Mesothelial cell of epicardium (in vitro differentiated cells): ENCODE data around the gene CAMK2B. TPM values are rescaled to one million over a fixed set of nuclear protein-coding genes. Genes with fewer than 3 reads are reported as not detected.

Source experiments
- DNase-seq, 2 experiments: peaks; one replicate each; pipeline ENCODE4 v3.0.0; 2021; ENCODE audit warnings: low spot score in 2 of 2; ENCODE audit not compliant: unreplicated experiment in 2 of 2
- H3K27ac Mint-ChIP-seq: 2 replicates; pipeline ENCODE4 v1.8.0; 2021; ENCODE audit warnings: mixed read lengths
- H3K27me3 Mint-ChIP-seq: 2 replicates; pipeline ENCODE4 v1.8.0; 2021; ENCODE audit warnings: low read depth, mixed read lengths
- H3K36me3 Mint-ChIP-seq: 2 replicates; pipeline ENCODE4 v1.8.0; 2021; ENCODE audit warnings: mixed read lengths
- H3K4me1 Mint-ChIP-seq: 2 replicates; pipeline ENCODE4 v1.8.0; 2021; ENCODE audit warnings: mixed read lengths
- H3K4me3 Mint-ChIP-seq: 2 replicates; pipeline ENCODE4 v1.8.0; 2021; ENCODE audit warnings: mild to moderate bottlenecking, moderate library complexity, mixed read lengths
- H3K9me3 Mint-ChIP-seq: 2 replicates; pipeline ENCODE4 v1.8.0; 2021; ENCODE audit warnings: mixed read lengths
- CTCF ChIP-seq: fragments of 200-600 bp; sonication (generic); IDR thresholded peaks from one replicate; pipeline ENCODE4 v1.5.0; 2021; ENCODE audit warnings: antibody characterized with exemption; ENCODE audit not compliant: unreplicated experiment
- total RNA-seq: library from RNA; stranded (reverse); gene quantifications from 3 replicates; pipeline ENCODE4 v1.2.1, GENCODE V29; 2021

The CAMK2B gene
- total RNA-seq, 1 donor from 2014 or later = 1.8 TPM

GRCh38 chr7:44220358-44221112 lies 104.9 kb downstream of the CAMK2B start:
- no peaks in the 10 kb centered on the region for H3K36me3 Mint-ChIP-seq
- H3K4me1 Mint-ChIP-seq = peaks cover 8% of the 10 kb centered on the region
- no peaks in the 10 kb centered on the region for H3K27me3 Mint-ChIP-seq
- no peaks in the 10 kb centered on the region for H3K9me3 Mint-ChIP-seq
- no peak overlapping the region for H3K27ac Mint-ChIP-seq
- H3K4me3 Mint-ChIP-seq = no peak overlapping the region
- no peak for DNase-seq
- TF ChIP-seq CTCF = no peak

GRCh38 chr7:44220046-44220357 lies 105.4 kb downstream of the CAMK2B start:
- Mint-ChIP-seq H3K27ac (no peak overlapping the region), H3K4me1 (peaks cover 8% of the 10 kb centered on the region), H3K9me3 (no peaks in the 10 kb centered on the region), H3K27me3 (no peaks in the 10 kb centered on the region), H3K36me3 (no peaks in the 10 kb centered on the region), H3K4me3 (no peak overlapping the region)
- peak in 1 of 2 experiments; percentile 12 for DNase-seq
- no peak for TF ChIP-seq CTCF

- no peaks in the 10 kb centered on the region for H3K27me3 Mint-ChIP-seq
- H3K4me1 Mint-ChIP-seq = peaks cover 9% of the 10 kb centered on the region
- H3K4me3 Mint-ChIP-seq = no peak overlapping the region
- no peaks in the 10 kb centered on the region for H3K9me3 Mint-ChIP-seq
- no peak overlapping the region for H3K27ac Mint-ChIP-seq
- TF ChIP-seq CTCF = no peak
- no peaks in the 10 kb centered on the region for H3K36me3 Mint-ChIP-seq
- DNase-seq = peak in 1 of 2 experiments; percentile 8
Measured at GRCh38 chr7:44219371-44220045, 105.9 kb downstream of the CAMK2B start.

- no peaks in the 10 kb centered on the region for H3K36me3 Mint-ChIP-seq
- no peak for TF ChIP-seq CTCF
- H3K4me3 Mint-ChIP-seq = peak overlapping the region; percentile 8
- H3K4me1 Mint-ChIP-seq = peaks cover 10% of the 10 kb centered on the region
- no peaks in the 10 kb centered on the region for H3K9me3 Mint-ChIP-seq
- DNase-seq = peak in 1 of 2 experiments; percentile 21
- no peaks in the 10 kb centered on the region for H3K27me3 Mint-ChIP-seq
- peak overlapping the region; percentile 31 for H3K27ac Mint-ChIP-seq
Measured at GRCh38 chr7:44218418-44219201, 106.8 kb downstream of the CAMK2B start.

GRCh38 chr7:44217852-44218402 lies 107.5 kb downstream of the CAMK2B start:
- H3K4me3 Mint-ChIP-seq = peak overlapping the region; percentile 8
- no peaks in the 10 kb centered on the region for H3K9me3 Mint-ChIP-seq
- H3K27me3 Mint-ChIP-seq = no peaks in the 10 kb centered on the region
- peak in 1 of 2 experiments; percentile 15 for DNase-seq
- no peak for TF ChIP-seq CTCF
- H3K27ac Mint-ChIP-seq = peak overlapping the region; percentile 31
- H3K4me1 Mint-ChIP-seq = peaks cover 10% of the 10 kb centered on the region
- no peaks in the 10 kb centered on the region for H3K36me3 Mint-ChIP-seq
